Measurements from ENCODE around the gene FAM118B. TPM values are rescaled to one million over a fixed set of nuclear protein-coding genes. Genes with fewer than 3 reads are reported as not detected.

FAM118B gene
- 16.5 and 17.6 TPM in 2 replicates for total RNA-seq

DNA sequence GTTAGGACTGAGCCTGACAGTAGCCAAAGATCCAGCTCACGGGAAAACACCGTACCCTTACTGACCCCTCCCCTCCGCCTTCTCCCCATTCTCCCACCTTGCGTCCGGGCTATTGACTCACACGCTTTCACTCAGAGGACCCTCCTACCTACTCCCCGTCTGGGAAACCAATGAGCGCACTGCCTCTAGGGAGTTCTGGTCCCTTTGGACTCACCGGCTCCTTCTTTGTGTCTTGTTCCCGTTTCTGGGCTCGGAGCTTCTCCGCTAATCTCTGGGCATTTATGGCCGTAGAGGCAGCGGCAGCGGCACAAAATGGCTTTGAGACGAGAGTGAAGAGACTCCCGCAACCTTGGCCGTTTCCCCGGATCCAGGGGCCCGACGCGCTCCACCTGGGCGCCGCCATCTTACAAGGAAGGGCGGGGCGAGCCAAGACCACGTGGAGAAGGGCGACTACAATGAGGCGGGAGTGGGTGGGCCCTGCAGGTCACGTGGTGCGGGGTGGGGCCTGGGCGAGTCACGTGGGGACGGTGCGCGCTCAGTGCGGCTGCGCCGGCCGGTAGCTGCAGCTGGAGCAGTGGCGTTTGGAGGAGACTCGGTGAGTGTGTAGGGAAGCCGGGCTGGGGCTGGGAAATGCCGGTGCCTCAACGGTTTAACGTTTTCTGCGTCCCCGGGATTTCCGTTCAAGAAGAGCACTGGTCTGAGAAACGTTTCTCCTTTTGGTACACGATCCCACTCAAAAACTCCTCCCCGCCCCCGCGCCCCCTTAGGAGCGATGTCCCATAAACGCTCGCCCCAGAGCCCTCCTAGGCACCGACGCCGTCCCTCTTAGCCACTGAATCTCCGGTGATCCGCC lies at the start of gene FAM118B, which contains the start of gene RPUSD4:
TSS of gene FAM118B (plus strand) at position 547 of the 853 bp plus-strand sequence. CDS start 23,220 bp downstream, outside the sequence.
TSS of gene RPUSD4 (minus strand) at position 415 of the 853 bp plus-strand sequence. CDS start at position 403, 12 bp downstream.

DNA sequence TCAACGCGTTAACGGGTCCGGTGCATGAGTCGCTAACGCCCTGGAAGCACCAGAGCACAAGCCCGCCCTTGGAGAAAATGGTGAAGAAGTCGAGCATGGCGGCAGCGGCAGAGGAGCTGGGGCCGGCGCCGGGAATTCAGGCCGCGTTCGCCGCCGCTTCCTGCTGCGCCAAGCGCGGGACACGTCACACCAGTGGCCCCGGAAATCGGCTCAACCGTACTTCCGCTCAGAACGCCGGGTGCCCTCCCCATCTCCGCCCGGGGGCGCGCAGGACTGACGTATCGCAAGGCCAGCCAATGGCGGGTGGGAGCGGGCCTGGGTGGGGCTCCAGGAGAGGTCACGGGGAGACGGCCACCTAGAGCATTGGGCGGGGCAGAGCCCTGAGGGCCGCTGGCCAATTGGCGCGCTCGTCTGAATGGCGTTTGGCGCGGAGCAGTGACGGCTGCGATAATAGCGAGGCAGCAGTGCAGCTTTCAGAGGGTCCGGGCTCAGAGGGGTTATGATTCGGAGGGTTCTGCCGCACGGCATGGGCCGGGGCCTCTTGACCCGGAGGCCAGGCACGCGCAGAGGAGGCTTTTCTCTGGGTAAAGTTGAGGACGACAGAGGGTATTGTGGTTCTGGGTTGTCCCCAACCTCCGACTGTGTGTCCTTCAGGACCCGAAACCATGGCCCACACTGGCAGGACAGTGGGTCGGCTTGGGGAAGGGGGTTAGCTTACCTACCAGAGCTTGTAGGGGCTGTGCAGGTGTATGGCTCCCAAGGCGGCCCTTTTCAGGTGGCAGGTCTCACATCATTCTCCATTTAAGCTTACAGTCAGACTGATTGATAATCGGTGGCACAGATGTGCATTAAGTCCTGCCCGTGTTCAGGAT lies 57.4 kb downstream of the FAM118B start, which contains the start of the genes FOXRED1 and SRPRA:
TSS of gene FOXRED1 (plus strand) at position 447 of the 872 bp plus-strand sequence. CDS start at position 500, 53 bp downstream.
TSS of gene SRPRA (minus strand) at position 188 of the 872 bp plus-strand sequence. CDS start at position 97, 91 bp downstream.

DNA sequence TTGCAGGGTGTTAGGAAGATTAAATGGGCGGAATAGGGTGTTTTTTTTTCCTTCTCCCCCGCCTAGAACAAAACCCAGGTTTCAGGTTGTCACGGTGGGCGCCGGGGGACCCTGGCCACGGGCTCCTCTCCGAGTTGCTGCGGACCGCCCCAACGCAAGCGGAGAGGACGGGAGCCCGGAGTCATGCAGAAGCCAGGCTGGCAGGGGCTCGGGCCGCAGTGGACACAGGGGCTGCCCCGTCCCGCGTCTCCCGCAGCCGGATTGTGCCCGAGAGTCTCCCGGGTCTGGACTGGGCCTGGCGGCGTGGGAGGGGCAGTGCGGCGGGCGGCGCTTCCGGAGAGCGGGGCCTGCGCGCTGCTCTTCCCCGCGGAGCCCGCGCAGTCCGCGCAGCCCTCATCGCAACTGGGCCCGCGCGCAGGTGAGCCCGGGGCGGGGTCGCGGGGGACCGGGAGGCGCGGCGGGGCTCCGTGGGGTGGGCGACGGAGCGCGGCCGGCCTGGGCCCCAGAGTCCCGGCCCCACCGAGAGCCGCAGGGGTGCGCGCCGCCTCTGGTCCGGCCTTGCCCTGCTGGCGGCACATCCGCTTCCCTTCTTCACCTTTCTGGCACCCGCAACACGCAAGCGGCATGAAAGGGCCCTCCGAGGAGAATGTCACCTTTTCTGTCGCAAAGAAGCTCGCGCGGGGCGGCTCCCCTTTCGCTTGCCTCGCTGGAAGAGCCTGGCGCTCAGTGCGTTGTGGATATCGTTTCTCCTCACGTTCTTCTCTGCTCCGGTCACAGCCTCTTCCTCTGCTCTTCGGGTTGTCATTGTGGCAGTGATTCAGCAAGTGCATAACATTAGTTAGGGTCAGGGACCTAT lies 71.4 kb downstream of the FAM118B start, which contains the start of gene TIRAP:
TSS of gene TIRAP (plus strand) at position 358 of the 856 bp plus-strand sequence. CDS start 7,802 bp downstream, outside the sequence.

DNA sequence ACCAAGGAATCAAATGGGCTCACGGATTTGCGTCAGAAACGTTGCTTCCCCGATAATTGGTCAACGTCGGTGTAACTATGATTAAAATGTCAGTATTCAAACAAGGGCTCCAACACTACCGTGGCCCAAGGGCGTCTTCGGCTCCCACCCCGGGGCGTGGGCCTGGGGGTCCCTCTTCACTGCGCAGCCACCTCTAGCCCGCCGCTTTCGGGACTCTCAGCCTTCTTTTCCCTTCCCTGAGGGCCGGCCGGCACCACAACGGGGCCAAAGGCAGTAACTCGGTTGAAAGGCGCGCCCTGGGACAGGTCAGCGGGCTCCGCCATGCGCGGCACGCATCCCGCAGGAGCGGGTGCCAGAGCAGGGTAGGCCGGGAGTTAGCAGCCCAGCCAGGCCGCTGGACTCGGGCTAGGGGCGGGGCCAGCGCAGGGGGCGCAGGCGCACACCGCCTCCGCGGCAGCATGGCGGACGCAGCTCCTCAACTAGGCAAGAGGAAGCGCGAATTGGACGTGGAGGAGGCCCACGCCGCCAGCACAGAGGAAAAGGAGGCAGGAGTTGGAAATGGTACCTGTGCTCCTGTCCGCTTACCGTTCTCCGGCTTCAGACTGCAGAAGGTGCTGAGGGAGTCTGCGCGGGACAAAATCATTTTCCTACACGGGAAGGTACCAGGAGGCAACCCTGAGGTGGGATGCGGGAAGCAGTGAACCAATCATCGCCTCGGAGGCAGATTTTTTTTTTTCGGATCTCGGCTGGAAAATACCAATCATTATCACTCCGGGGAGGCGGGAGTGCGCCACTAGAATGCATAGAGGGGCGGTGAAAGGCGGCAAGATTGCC lies 92.3 kb downstream of the FAM118B start, which contains the start of gene DCPS:
TSS of gene DCPS (plus strand) at position 438 of the 834 bp plus-strand sequence. CDS start at position 459, 21 bp downstream.

Other genes starting within 250 kb of the FAM118B start
- 4.7 and 7.4 TPM in 2 replicates for gene CDON, start 148.9 kb upstream of the FAM118B start, total RNA-seq
- gene RPUSD4, start 132 bp upstream of the FAM118B start, total RNA-seq: 15.2 and 18.0 TPM in 2 replicates
- 61.5 and 82.9 TPM in 2 replicates for gene SRPRA, start 57.1 kb downstream of the FAM118B start, total RNA-seq
- gene FOXRED1, start 57.4 kb downstream of the FAM118B start, total RNA-seq: 12.9 and 38.8 TPM in 2 replicates
- gene TIRAP, start 71.3 kb downstream of the FAM118B start, total RNA-seq: 4.4 and 6.7 TPM in 2 replicates
- 14.1 and 24.6 TPM in 2 replicates for gene DCPS, start 92.3 kb downstream of the FAM118B start, total RNA-seq
- gene ST3GAL4, start 143.9 kb downstream of the FAM118B start, total RNA-seq: 24.4 and 32.3 TPM in 2 replicates

Measured in mesangial cell (primary cell).